Ishikawa (cell line): ENCODE data around the gene XIRP2.

Experiments used
- CEBPB ChIP-seq: IDR thresholded peaks from 2 replicates; pipeline ENCODE4 v1.6.1; 2012
- CREB1 ChIP-seq: IDR thresholded peaks from 2 replicates; pipeline ENCODE4 v1.6.1; 2012; ENCODE audit warnings: low read depth
- EP300 ChIP-seq: IDR thresholded peaks from 2 replicates; pipeline ENCODE4 v1.6.1; 2012; ENCODE audit warnings: borderline replicate concordance
- FOXM1 ChIP-seq: IDR thresholded peaks from 2 replicates; pipeline ENCODE4 v1.6.1; 2012; ENCODE audit warnings: low read depth, borderline replicate concordance
- RAD21 ChIP-seq: IDR thresholded peaks from 2 replicates; pipeline ENCODE4 v1.6.1; 2012; ENCODE audit warnings: low read depth
- YY1 ChIP-seq: IDR thresholded peaks from 2 replicates; pipeline ENCODE4 v1.6.1; 2012; ENCODE audit warnings: low read depth
- TF ChIP-seq, protein P1 (sequence below): IDR thresholded peaks from 2 replicates; pipeline ENCODE4 v1.6.1; 2012; ENCODE audit warnings: low read depth, mild to moderate bottlenecking
- TF ChIP-seq, protein P2 (sequence below): IDR thresholded peaks from 2 replicates; pipeline ENCODE4 v1.6.1; 2012

DNA sequence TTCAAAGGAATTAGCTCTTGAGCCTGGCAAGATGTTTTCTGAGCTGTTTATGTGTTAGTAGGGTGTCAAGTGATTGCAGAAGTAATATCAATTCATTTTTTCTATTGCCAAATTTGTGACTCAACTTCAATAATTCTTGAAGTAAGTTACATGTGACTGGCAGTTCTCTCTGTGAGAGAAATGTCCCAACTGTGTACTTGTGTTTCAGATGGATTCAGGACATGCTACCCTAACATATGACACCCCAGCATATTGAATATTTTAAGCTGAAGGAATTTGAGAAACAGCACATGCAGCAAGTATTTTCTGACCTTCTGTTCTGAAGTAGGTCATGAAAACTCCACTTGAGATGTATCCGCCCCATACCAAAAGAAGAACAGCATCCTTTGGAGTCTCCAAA is 263.6 kb downstream of the XIRP2 start:
- TF ChIP-seq YY1: no peak
- no peak for TF ChIP-seq CREB1
- TF ChIP-seq RAD21: no peak
- no peak for TF ChIP-seq FOXM1
- TF ChIP-seq, protein P1, sequence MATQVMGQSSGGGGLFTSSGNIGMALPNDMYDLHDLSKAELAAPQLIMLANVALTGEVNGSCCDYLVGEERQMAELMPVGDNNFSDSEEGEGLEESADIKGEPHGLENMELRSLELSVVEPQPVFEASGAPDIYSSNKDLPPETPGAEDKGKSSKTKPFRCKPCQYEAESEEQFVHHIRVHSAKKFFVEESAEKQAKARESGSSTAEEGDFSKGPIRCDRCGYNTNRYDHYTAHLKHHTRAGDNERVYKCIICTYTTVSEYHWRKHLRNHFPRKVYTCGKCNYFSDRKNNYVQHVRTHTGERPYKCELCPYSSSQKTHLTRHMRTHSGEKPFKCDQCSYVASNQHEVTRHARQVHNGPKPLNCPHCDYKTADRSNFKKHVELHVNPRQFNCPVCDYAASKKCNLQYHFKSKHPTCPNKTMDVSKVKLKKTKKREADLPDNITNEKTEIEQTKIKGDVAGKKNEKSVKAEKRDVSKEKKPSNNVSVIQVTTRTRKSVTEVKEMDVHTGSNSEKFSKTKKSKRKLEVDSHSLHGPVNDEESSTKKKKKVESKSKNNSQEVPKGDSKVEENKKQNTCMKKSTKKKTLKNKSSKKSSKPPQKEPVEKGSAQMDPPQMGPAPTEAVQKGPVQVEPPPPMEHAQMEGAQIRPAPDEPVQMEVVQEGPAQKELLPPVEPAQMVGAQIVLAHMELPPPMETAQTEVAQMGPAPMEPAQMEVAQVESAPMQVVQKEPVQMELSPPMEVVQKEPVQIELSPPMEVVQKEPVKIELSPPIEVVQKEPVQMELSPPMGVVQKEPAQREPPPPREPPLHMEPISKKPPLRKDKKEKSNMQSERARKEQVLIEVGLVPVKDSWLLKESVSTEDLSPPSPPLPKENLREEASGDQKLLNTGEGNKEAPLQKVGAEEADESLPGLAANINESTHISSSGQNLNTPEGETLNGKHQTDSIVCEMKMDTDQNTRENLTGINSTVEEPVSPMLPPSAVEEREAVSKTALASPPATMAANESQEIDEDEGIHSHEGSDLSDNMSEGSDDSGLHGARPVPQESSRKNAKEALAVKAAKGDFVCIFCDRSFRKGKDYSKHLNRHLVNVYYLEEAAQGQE: no peak
- no peak for TF ChIP-seq EP300
- TF ChIP-seq, protein P2, sequence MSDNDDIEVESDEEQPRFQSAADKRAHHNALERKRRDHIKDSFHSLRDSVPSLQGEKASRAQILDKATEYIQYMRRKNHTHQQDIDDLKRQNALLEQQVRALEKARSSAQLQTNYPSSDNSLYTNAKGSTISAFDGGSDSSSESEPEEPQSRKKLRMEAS: no peak
- TF ChIP-seq CEBPB: no peak
